Measurements from ENCODE around the gene KIF2A.

KIF2A gene

DNA sequence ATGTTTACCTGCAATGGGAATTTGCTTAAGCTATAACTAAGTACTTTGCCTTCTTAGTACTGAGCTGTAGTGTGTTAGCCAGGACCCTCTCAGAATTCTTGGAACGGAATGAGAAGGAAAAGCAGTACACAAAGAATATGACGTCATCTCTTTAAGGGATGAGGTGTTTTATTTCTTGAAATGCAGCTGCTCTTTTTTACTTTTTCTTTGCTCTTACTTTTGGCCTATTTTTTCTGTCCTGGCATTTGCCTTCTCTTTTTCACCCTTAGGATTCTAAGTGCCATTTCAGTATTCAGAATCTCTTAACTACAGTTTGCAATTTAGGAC, 10.1 kb downstream of the KIF2A start:
- TF ChIP-seq, protein P1, sequence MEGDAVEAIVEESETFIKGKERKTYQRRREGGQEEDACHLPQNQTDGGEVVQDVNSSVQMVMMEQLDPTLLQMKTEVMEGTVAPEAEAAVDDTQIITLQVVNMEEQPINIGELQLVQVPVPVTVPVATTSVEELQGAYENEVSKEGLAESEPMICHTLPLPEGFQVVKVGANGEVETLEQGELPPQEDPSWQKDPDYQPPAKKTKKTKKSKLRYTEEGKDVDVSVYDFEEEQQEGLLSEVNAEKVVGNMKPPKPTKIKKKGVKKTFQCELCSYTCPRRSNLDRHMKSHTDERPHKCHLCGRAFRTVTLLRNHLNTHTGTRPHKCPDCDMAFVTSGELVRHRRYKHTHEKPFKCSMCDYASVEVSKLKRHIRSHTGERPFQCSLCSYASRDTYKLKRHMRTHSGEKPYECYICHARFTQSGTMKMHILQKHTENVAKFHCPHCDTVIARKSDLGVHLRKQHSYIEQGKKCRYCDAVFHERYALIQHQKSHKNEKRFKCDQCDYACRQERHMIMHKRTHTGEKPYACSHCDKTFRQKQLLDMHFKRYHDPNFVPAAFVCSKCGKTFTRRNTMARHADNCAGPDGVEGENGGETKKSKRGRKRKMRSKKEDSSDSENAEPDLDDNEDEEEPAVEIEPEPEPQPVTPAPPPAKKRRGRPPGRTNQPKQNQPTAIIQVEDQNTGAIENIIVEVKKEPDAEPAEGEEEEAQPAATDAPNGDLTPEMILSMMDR (IDR thresholded peaks at IDR 0.05; ENCODE audit: low read depth, low read length) = no peak
- no peak overlapping the region for H3K4me3 ChIP-seq (ENCODE audit: low read depth, low read length)
- in situ Hi-C loops (cut with HindIII; ENCODE audit: low sequenced_read_pairs) = no loop called here
- DNase-seq (ENCODE audit: low read depth, low spot score) = peak; percentile 28

DNA sequence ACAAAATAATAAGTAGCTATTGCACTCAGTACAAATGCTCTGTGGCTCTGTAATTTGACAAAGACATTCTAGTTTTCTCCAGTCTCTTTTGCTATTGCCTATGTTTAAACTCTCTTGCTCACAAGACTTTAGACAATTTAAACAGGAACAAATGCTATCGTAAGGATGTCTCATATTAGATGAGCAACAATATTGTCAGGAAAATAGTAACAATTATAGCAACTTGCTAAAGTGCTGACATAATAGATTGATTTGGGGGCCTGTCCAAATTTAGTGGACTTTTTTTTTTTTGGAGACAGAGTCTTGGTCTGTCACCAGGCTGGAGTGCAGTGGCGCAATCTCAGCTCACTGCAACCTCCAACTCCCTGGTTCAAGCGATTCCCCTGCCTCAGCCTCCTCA, 11.8 kb downstream of the KIF2A start:
- no peak overlapping the region for H3K4me3 ChIP-seq (ENCODE audit: low read depth, low read length)
- in situ Hi-C loops (cut with HindIII; ENCODE audit: low sequenced_read_pairs) = no loop called here
- TF ChIP-seq, protein P1 (IDR thresholded peaks at IDR 0.05; ENCODE audit: low read depth, low read length) = no peak
- no peak for DNase-seq (ENCODE audit: low read depth, low spot score)

DNA sequence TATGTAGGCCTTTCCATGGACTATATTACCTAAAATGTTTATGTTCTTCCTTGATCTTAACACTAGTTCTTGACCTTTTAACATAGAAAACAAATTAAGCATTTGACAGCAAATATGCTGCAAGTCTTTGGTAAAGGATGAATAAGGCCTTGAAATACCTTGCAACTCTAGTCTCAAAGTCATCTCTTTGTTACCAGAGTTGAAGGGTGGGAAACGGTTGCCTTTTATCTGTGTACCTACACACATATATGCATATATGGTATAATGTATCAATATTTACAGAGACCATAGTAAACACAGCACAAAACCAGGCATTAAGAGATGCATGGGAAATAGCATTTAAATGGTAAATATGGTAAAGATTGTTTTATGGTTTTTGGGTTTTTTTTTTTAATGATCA, 16.5 kb downstream of the KIF2A start:
- TF ChIP-seq, protein P1 (IDR thresholded peaks at IDR 0.05; ENCODE audit: low read depth, low read length) = no peak
- in situ Hi-C loops (cut with HindIII; ENCODE audit: low sequenced_read_pairs) = no loop called here
- H3K4me3 ChIP-seq (ENCODE audit: low read depth, low read length) = no peak overlapping the region
- no peak for DNase-seq (ENCODE audit: low read depth, low spot score)

DNA sequence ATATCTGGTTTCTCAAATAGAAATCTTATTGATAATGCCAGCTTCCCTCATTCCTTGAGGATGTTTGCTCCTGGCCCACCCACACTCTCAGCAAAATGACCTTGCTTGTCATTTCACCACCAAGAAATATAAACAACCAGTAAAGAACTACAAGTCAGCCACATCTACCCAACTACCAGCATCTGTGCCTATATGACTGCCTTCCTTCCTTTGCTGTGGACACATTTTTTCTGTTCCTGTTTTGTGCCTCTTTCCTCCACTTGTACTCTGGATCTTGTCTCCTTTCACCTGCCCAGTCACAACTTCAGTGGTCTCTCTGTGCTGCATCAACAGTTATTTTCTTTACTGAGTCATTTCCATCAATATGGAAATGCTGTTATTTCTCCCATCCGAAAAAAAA, 20.3 kb downstream of the KIF2A start:
- no peak overlapping the region for H3K4me3 ChIP-seq (ENCODE audit: low read depth, low read length)
- TF ChIP-seq, protein P1 (IDR thresholded peaks at IDR 0.05; ENCODE audit: low read depth, low read length) = no peak
- in situ Hi-C loops (cut with HindIII; ENCODE audit: low sequenced_read_pairs) = no loop called here
- DNase-seq (ENCODE audit: low read depth, low spot score) = no peak

DNA sequence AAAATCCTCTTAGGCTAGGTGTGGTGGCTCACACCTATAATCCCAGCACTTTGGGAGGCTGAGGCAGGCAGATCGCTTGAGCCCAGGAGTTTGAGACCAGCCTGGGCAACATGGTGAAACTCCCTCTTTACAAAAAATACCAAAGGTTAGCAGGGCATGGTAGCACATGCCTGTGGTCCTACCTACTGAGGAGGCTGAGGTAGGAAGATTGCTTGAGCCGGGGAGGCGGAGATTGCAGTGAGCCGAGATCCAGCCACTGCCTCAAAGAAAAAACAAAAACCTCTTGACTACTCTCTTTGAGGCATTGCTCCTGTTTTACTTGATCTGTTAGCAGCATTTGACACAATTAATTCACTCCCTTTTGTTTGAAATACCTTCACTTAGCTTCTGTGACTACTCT, 20.7 kb downstream of the KIF2A start:
- in situ Hi-C loops (cut with HindIII; ENCODE audit: low sequenced_read_pairs) = no loop called here
- TF ChIP-seq, protein P1 (IDR thresholded peaks at IDR 0.05; ENCODE audit: low read depth, low read length) = no peak
- DNase-seq (ENCODE audit: low read depth, low spot score) = no peak
- no peak overlapping the region for H3K4me3 ChIP-seq (ENCODE audit: low read depth, low read length)

DNA sequence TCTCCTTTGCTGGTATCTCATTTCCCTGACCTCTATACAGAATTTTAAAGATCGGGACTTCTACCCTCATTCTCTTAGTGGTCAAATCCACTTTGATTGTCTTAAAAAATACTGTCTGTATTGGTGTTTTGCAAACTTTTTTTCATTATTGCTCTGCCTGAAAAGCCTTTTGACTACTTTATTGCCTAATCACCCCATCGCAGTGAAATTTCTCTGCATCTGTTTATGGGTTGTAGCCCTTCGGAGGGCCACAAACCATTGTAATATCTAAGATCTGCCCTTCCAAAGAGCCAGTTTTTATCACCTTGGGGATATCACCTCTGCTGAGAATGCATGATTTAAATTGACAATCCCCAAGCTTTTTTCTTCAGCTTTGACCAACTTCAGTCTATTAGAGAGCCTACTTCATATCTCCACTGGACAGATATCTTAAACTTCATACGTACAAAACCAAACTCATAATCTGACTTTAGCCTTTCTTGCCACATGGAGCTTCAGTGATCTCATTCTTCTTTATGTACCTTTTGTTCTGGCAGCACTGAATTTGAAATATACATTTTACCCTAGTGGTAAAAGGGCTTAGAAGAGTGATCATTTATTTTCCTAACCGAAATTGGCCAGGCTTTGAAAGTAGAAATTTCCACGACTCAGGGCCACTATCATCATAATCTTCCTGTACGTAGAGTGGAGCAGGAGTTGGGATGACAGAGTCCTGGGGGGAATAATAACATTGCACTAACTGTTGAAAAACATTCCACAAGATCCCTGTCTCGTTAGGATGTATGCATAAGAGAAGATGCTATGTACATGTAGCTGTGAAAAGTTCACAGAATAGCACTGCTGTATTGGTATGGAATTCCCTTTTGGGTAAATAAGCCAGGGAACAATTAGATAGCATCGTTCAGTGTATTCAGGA, 21.4 kb downstream of the KIF2A start:
- H3K4me3 ChIP-seq (ENCODE audit: low read depth, low read length) = no peak overlapping the region
- TF ChIP-seq, protein P1 (IDR thresholded peaks at IDR 0.05; ENCODE audit: low read depth, low read length) = no peak
- peak; percentile 62 for DNase-seq (ENCODE audit: low read depth, low spot score)
- in situ Hi-C loops (cut with HindIII; ENCODE audit: low sequenced_read_pairs) = no loop called here
